ENCODE results near the gene AEN. TPM values are rescaled to one million over a fixed set of nuclear protein-coding genes. Genes with fewer than 3 reads are reported as not detected.

Gene AEN, protein sequence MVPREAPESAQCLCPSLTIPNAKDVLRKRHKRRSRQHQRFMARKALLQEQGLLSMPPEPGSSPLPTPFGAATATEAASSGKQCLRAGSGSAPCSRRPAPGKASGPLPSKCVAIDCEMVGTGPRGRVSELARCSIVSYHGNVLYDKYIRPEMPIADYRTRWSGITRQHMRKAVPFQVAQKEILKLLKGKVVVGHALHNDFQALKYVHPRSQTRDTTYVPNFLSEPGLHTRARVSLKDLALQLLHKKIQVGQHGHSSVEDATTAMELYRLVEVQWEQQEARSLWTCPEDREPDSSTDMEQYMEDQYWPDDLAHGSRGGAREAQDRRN
- total RNA-seq = 8.7 TPM
- long read RNA-seq, full-length matches to known transcripts = 17 of 26 reads
- long read RNA-seq, partial matches to known transcripts = 4 of 26 reads
- long read RNA-seq, other reads (novel, unspliced or antisense) = 5 of 26 reads

DNA sequence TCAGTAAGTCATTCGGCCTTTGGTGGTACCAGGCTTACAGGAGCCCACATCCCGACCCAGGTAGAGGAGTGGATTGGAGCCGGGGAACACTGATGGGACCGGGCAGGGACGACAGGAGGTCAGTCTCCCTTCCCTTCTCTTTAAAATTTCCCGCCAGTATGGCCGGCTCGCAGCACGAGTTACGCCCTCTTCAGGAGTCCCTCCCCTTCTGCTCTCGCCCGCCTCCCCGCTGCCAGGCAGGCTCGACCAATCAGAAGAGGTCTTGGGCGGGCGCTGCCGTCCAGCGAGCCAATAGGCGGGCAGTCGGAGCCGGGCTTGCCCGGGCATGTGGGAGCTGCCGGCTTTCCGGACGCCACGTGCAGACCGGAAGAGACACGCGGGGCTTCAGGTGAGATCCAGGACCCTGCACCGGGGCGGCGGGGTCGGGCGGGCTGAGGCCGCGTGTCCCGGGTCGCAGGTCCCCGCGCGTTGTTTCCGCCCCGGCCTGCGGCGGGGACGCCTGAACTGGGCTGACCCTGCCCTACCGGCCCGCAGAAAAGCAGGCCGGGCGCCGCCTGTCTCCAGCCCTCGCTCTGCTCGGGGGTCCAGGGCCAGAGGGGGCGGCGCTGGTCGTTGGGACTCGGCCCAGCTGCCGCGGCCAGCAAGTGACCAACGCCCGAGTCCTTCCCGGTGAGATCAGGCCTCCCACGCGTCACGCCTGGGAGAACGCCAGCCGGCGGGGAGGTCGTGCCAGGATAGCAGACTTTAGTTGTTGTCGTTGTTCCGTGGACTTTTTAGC, at the start of gene AEN:
Gene AEN (plus strand): TSS at position 346 of the 778 bp plus-strand sequence. CDS start 4,870 bp downstream, outside the sequence.
- peak; percentile 98 for DNase-seq (ENCODE audit: low spot score)
- intact Hi-C loops (cut with DNase I) = loop anchor here (5.0 kb wide), 1 partner anchor 276 kb away; the partner anchor contains the start of gene HAPLN3

DNA sequence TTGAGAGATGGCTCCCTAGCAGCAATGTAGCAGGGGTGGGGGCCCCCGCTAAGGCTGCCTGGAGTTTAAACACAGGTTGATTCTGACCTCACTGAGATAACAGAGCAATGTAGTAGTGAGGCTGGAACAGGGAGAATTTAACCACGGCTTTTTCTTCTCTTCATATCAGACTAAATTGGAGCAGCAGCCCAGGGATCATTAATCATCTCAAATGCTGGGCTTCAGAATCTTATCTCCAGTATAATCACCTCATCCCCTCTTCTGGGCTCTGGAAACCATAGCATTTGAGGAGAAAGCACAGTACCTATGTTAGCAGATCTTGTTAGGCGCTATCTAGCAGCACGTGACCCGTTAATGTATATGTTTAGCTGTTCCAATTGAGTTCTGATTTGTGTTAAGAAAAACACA, 49.3 kb upstream of the AEN start:
- intact Hi-C loops (cut with DNase I) = loop anchor here (5.0 kb wide), 1 partner anchor 75 kb away; no protein-coding TSS in a partner anchor

DNA sequence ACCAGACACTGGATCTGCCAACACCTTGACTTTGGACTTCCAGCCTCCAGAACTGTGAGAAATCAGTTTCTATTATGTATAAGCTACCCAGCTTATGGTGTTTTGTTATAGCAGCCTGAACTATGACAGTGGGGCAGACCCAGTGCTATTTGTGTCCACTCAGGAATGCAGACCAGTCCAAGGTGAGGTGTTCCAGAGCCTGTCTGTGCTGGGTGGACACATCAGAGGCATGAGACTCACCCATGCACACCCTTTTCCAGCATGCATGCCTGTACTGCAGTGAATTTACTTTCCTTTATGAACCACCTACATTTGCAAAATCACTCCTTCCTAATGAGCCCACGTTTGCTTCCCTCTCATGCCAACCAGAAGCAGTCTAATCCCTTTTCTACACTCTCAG, 47.1 kb upstream of the AEN start:
- intact Hi-C loops (cut with DNase I) = loop anchor here (5.0 kb wide), 1 partner anchor 77 kb away; no protein-coding TSS in a partner anchor
- no peak for DNase-seq (ENCODE audit: low spot score)

More for the DNA sequence above, 49.3 kb upstream of the AEN start:
- no peak for DNase-seq (ENCODE audit: low spot score)

DNA sequence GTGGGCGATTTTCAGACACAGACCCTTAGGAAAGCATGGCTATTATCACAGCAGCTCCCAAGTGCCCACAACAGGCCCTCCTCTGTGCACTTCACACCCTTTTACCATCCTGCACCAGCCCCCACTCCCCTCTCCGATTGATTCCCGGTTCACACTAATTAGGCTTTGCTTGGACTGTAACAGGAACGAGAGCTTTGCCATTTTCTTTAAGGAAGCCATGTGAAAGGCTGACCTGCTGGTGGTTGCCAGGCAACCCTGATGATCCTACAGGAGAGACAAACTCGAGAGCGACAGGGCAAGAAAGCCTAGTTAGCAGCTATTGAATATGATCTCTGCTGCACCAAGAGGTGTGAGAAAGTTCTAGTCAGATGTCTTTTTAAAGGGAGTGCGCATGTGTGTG, 46.5 kb upstream of the AEN start:
- DNase-seq (ENCODE audit: low spot score) = no peak
- intact Hi-C loops (cut with DNase I) = loop anchor here (5.0 kb wide), 1 partner anchor 77 kb away; no protein-coding TSS in a partner anchor

DNA sequence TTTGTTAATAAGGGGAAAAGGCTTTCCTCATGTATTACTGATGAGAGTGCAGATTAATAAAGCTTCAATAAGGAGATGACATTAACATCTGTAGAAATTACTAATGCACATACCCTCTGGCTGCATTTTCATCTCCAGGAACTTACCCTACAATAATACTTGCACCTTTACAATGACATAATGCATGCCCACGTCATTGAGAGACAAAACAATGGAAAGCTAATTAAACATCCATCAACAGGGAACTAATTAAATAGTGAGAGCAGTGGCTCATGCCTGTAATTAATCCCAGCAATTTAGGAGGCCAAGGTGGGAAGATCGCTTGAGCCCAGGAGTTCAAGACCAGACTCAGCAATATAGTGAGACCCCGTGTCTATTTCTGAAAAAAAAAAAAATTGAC, 41.8 kb upstream of the AEN start:
- no peak for DNase-seq (ENCODE audit: low spot score)
- intact Hi-C loops (cut with DNase I) = no loop called here

DNA sequence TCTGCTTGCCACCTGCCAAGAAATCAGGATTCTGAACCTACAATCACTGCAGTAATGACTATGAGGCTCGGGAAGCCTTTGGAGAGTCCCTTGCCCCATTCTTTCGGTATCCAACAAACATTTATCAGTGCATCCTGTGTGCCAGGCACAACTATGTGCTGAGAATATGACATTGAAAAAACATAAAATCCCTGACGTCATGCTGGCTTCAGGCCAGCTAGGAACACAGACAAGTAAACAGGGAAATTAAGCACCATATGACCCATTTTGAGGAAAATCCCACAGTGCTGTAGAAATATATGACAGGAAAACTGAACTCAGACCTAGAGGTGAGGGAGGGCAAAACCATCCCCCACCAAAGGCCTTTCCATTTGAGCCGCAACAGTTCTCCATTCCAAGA, 40.6 kb upstream of the AEN start:
- DNase-seq (ENCODE audit: low spot score) = no peak
- intact Hi-C loops (cut with DNase I) = no loop called here

DNA sequence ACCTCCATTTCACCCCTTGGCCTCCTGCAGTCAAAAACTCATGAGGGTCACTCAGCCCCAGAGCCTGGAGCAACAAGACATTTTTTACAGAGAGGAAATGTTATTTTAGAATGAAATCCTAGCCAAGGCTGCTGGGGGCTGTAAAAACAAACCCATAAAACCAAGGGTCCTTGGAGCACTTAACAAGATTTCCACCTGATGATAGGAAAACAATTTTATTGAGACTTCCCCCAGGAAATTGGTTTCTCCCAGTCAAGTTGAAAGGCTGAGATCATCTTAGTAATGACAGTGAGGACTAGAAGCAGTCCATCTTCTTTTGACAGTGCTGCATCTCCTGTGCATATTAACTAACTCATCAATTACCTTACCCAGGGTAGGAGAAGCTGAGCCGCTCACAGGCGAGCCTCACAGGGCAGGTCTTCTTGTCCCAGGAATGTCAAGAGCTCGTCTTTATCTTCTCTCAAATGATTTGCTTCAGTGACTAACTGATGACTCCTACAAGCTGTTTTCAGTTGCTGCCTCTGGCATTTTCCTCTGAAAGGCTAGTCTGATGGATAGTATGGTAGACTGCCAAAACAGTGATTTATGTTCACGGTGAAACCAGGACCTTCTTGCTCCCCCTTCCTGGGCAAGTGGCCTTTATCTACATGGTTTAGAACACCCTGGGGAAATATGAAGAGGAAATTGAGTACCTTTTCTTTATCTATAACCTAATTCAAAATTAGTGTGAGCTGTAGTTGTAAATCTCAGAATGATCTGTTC, 34.6 kb upstream of the AEN start:
- intact Hi-C loops (cut with DNase I) = no loop called here
- no peak for DNase-seq (ENCODE audit: low spot score)

DNA sequence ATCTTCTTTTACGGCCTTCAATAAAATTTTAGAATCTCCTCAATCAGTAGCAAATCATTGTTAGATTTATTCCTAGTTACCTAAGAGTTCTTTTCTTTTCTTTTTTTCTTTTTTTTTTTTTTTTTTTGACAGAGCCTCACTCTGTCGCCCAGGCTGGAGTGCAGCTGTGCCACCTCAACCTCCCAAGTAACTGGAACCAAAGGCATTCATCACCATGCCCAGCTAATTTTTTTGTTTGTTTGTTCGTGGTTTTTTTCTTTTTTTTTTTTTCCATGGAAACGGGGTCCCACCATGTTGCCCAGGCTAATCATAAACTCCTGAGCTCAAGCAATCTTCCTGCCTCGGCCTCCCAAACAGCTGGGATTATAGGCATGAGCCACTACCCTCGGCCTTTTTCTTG, 30.4 kb upstream of the AEN start:
- DNase-seq (ENCODE audit: low spot score) = no peak
- intact Hi-C loops (cut with DNase I) = no loop called here

DNA sequence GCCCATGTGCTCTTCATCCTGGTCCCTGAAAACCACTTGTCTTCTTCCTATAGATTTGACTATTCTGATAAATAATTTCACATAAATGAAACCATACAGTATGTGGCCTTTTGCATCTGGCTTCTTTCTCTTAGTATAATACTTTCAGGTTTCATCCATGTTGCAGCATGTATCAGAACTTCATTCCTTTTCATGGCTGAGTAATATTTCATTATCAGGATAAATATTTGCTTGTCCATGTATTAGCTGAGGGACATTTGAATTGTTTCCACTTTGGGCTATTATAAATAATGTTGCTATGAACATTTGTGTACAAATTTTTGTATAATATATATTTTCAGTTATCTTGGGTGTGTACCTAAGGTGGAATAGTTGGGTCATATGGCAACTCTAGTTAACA, 29.8 kb upstream of the AEN start:
- intact Hi-C loops (cut with DNase I) = no loop called here
- DNase-seq (ENCODE audit: low spot score) = no peak

DNA sequence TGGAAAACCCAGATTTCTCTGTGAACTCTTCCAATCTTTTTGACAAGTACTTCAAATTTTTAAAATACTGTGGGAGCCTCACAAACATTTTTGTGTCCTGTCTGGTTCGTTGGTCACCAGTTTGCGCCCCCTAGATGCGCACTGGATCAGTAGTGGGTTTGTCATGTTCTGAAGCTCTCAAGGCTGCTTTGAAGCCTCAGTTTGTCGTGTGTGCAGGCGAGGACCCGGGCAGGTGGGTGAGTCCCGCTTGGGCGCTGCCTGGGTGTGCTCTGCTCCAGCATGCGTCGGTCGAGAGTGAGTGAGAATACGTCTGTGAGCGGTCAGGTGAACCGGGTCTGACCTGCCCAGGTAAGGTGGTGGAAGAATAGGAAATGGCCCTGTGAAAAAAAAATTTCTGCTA, 17.3 kb upstream of the AEN start:
- intact Hi-C loops (cut with DNase I) = no loop called here
- no peak for DNase-seq (ENCODE audit: low spot score)

DNA sequence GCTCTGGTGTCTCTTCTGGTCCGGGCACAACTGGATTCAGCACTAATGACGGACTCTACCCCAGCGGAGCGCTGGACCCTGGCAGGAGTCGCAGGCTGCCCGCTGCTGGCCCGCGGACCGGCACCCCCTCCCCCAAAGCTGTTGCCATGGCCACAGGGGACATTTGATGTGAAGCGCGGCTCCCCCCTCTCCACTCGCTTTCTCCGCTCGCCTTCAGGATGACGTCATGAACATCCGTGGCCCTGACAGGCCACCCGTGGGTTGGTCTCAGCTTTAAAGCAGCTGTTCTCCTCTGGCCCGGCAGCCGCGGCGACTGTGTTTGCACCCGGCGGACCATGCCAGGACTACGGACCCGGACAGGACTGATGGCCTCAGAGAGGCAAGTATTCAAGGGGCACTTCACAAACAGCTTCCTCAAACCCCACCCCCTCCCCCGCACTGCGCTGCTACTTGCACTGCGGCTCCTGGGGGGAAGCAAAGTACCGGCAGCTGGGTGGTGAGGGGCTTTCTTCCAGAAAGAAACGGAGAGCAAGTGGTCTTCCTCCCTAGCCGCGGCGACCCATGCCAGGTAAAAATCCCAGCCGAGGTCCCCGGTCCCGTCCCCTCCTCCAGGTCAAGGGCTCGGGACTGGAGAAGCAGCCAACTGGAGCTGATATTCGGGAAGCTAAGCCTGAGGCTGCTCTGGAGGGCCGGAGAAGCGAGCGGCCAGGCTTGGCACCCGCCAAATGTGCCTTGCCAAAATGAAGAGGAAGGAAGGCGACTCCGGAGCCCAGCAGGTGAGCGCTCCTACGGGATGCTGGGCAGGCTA, 16.6 kb upstream of the AEN start:
- intact Hi-C loops (cut with DNase I) = no loop called here
- DNase-seq (ENCODE audit: low spot score) = no peak

DNA sequence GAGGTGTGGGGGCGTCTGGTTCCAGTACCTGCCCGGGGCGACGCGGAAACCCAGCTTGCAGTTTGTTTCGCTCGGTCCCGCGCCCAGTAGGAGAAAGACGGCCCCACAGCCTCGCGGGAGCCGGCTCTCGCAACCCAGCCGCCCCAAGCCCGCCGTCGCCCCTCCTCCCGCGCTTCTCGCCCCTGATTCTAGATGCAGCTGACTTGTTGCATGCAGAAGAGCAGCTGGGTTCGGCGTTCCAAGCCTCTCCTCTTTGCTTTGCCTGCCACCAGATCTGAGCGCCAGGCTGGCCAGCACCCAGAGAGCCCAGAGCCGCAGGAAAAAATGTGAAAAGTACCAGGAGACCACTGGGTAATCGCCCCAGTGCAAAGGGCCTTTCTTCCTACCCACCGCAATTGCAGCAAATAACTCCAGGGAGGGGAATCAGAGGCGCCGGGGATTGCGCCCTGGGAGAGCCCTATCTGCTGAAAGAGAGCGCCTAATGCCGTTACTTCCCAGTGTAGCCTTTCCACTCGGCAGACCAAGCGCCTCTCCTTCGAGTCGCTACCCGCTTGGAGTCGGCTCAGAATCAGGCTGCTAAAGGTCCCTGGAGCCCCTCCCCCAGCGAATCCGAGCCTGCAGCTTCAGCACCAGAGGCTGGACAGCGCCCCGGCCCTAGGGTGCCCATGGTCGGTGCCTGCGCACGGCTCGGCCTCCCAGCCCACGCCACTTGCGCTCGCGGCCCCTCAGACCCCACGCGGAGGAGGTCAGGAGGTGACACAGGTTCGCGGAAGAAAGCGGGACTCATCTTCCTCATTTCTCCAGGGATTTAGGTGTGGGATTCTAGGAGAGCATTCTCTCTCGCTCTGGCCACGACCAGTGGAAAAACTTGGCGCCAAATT, 15.7 kb upstream of the AEN start:
- intact Hi-C loops (cut with DNase I) = no loop called here
- DNase-seq (ENCODE audit: low spot score) = no peak

DNA sequence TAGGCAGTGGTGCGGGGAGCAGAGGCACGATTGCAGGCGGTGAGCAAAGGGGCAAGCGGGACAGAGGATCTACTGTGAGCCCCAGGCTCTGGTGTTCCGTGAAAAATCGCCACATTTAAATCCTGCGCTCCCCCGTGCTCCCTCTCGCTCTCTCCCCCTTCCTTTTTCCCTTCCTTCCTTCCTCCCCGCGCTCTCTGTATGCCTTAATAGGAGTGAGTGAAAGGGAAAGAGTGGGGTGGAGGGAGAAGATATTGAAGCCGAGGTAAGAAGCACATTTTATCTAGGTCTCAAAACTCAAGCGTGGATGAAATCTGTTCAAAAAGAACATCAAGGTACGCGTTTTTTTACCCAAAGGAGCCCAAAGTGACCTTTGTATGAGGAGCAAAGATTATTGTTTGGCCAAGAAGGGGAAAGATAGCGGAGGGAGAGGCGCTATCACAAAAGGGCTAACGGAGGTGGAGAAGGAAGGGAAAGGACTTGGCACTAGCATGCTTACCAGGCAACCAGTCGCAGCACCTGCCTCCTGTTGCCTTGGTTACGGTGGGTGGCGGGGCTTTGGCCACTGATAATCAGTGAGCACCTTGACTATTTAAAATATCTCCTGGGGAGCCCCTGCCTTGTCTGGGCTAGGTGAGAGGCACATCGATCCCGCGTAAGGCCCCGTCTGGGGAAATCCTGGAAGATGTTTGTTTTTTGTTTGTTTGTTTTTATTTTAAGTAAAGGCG, 14.9 kb upstream of the AEN start:
- no peak for DNase-seq (ENCODE audit: low spot score)
- intact Hi-C loops (cut with DNase I) = no loop called here

DNA sequence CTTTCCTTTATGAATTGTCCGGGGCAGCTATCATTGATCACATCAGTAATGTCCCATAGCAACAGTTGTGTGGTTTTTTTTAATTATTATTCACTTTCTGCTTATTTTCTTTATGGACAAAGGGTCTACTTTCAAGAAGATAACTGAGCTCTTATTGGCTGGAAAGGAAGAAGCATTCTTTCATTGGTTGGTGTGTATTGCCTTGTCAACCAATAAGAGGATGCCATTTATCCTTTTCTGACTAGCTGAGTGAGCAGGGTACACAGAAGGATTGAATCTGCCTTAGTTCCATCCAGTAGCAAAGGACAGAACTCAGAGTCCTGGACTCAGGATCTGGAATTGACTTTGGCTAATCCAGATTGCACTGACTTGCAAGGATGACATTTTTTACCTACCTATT, 13.2 kb upstream of the AEN start:
- intact Hi-C loops (cut with DNase I) = no loop called here
- DNase-seq (ENCODE audit: low spot score) = no peak

DNA sequence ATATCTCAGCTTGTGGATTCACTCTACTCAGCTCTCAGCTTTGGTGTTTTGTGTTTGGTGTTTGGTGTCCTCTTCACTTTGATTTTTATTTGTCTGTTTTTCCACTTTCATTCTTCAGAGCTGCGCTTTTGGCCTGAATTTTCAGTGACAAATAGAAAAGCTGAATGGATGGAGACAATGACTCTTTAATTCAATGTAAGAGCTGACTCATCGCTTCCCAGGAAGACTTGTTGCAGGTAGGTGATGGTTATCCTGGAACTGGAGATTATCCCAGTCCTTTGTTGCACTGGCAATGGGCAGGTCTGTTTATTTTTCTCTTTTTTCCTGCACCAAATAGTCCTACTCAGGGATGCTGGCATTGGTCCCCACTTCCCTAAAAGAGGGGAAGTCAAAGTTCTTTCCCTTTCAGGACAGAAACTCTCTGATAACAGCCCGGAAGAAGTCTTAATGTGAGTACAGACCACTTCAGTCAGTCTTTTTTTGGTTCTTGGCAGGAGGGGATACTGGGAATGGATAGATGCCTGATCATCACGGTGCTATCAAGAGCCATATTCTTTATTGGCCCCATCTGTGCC, 12.4 kb upstream of the AEN start:
- intact Hi-C loops (cut with DNase I) = no loop called here
- no peak for DNase-seq (ENCODE audit: low spot score)

DNA sequence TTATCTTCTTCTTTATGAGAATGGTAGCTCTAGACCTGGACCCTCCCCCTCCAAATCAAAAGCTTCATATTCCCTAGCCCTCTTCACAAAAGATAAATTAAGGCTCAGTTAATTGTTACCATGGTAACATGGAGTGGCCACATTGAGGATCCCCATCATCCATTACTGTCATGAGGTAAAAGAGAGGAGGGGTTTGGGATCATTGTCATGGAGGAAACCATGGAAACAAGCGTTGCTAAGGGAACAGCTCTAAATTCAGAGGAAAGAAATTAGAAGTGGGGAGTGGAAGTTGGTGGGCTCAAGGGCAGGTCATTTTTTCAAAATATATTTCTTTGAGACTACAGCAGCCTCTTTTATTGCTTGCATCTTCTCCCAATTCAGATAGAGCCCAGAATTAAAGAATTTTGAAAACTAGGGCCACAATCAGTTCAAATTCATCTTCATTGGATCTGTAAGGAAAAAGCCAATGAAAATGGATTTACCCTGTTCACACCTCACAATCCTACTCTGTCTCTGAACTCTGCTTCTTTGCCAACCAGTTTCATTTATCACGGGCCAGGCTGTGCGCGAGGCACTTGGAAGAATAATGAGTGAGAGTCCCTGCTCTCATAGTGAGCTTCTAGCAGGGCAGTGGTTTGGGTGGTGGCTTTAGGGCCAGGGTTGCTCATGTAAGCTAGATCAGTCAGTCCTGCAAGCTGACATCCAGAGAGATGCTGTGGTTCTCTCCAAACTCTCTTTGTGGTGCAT, 11.6 kb upstream of the AEN start:
- intact Hi-C loops (cut with DNase I) = no loop called here
- DNase-seq (ENCODE audit: low spot score) = no peak

All from cardiac septum (tissue), 1 donor.